GM18526 (cell line): ENCODE results near the gene POLRMT.

Experiments used
- POLR2A ChIP-seq: IDR thresholded peaks from 3 replicates; pipeline ENCODE4 v1.6.1; 2011; ENCODE audit not compliant: insufficient read length; ENCODE audit errors: extremely low read depth

POLRMT gene

DNA sequence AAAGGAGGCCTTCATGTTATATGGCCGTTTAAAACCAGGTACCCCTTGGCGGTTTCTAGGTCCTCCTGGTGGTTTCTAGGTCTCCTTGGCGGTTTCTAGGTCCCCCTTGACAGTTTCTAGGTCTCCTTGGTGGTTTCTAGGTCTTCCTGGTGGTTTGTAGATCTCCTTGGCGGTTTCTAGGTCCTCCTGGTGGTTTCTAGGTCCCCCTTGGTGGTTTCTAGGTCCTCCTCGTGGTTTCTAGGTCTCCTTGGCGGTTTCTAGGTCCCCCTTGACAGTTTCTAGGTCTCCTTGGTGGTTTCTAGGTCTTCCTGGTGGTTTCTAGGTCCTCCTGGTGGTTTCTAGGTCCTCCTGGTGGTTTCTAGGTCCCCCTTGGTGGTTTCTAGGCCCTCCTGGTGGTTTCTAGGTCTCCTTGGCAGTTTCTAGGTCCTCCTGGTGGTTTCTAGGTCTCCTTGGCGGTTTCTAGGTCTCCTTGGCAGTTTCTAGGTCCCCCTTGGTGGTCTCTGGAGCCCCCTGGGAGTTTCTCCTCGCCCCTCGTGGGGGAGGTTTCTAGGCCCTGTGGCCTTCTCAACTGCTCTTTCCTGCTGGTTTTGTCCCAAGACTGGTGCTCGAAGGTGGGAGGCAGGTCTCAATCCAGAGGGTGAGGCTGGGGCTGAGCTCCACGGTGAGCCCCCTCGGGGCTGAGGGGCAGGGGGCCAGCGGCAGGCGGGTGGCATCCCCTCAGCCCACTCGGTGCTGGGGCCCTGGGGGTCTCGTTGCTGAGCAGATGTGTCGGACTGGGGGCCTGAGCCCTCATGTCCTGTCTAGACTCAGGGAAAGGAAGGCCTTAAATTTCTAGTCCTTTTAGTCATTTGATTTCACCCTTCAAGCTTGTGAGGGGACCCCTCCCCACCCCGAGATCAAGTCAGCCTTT lies 35.7 kb downstream of the POLRMT start:
- no peak for TF ChIP-seq POLR2A

DNA sequence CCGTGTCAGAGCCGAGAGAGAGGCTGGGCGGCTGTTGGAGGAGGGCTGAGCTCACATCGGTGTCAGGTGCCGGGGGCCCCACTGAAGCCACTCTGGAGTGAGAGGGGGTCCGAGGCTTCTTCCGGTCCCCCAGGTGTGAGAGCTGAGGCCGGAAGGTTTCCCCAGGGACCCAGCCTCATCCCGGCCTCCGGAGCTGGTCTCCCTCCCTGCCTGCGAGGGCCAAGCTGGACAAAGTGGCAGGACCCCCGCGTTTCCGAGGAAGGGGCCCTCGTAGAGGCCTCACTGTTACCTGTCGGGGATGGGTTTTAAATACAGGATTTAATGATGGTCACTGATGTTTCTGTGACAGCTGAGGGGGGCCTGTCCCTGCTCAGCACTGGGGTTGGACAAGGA lies 37.1 kb downstream of the POLRMT start:
- no peak for TF ChIP-seq POLR2A

DNA sequence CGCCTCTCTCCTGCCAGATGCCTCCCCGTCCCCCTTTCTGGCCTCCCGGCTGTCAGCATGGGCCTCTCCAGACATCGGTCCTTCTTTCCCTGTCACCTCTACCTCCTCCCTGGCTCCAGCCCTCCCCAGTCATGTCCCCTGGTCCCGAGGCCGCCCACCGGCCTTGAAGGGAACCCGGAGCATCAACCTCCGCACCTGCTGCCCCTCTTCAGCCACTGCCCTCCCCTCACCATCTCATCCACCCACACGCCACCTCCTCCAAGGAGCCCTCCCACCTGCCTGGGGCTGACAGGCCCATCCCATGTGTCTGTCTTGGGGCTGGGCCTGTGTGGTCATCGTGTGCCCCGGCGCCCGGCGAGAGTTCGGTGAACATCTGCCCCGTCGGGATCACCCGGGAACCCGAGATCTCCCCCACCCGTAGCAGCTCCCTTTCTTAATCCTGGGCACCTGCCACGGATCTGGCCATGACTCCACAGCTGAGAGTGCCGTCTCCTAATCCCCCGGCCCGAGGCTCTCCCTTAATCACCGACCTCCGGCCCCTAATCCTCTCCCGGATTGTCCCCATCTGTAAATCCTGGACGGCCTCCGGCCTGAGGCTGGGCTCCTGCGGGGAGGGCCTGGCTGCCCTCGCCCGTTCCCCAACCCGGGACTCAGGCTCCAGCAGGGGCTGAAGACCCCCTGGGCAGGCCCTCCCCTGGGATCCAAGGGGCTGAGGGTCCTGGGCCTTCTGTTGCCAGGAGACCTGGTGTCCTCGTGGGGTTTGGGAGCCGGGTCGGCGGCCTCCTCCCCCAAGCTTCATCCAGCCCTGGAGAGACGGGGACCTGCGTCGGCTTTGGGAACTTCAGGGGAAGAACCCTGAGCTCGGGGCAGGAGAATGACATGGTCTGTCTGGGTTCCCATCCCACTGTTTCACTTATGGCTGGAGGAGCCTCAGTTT lies 37.7 kb downstream of the POLRMT start:
- no peak for TF ChIP-seq POLR2A

DNA sequence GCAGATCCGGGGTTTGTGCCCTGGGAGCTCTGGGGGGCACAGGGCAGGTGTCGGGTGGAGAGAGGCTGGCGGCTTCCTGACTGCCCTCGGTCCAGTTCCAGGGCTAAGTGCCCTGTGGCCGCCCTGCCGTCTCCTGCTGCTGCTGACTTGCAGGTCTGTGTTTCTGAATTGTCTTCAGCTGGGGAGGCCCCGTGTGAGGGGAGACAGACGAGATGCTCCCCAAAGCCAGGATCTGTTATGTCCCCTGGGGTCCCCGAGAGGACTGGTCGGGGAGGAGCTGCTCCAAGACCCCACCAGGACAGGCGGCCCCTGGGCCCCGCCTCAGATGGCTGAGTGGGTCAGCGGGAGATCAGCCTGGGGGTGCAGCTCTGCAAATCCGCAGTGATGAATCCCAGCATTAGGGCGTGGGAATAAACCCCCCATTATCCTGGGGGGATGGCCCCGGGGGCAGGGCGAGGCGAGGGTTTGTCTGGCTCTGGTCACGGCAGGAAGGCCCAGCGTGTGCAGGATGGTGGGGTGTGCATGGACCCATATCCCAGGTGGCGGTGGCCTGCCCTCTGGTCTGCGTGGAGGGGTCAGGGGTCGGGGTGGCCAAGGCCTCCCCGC lies 39.0 kb downstream of the POLRMT start:
- no peak for TF ChIP-seq POLR2A

DNA sequence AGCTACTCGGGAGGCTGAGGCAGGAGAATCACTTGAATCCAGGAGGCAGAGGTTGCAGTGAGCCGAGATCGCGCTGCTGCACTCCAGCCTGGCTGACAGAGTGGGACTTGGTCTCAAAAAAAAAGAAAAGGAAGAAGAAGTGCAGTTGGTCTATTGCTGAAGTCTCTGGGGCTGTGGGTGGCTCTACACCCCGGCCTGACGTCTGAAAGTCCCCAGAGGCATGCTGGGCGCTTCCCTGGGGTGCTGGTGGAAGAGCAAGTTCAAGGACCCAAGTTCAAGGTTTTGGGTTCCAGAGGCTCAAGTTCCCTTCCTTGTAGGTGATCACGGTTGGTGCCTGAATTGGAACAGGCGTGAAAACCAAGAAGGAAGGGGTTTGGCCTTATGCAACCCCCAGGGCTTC lies 39.8 kb downstream of the POLRMT start:
- no peak for TF ChIP-seq POLR2A

DNA sequence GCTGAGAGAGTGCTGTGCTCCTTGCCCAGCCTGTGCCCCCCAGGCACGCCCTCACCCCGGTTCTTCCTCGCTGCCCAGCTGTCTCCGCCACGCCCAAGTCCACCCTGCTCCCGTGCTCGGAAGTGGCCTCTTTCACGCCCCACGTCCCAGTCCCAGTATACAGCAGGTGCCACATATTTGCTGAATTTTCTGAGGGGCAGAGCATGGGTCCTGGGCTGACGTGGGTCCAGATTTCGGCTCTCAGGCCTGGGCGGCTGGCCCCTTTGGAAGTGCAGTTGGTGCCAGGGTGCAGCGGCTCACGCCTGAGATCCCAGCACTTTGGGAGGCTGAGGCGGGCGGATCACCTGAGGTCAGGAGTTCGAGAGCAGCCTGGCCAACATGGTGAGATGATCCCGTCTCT lies 40.3 kb downstream of the POLRMT start:
- no peak for TF ChIP-seq POLR2A

DNA sequence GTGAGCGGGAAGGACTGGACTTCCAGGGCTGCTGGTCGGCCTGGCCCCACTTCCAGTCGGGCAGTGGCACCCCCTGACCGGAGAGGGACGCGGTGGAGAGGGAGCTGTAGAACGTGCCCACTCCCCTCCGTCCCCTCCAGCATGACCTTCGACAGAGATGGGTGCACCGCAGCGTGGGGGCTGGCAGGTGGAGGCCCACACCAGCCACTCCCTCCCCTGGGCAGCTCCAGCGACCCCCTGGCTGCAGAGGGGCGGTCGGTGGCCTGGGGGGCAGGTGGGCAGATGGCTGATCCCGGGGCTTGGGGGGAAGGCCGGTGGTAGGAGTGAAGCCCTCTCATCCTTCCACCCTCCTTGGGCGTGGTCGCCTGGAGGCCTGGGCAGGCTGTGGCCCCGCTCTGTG lies 41.2 kb downstream of the POLRMT start:
- no peak for TF ChIP-seq POLR2A

DNA sequence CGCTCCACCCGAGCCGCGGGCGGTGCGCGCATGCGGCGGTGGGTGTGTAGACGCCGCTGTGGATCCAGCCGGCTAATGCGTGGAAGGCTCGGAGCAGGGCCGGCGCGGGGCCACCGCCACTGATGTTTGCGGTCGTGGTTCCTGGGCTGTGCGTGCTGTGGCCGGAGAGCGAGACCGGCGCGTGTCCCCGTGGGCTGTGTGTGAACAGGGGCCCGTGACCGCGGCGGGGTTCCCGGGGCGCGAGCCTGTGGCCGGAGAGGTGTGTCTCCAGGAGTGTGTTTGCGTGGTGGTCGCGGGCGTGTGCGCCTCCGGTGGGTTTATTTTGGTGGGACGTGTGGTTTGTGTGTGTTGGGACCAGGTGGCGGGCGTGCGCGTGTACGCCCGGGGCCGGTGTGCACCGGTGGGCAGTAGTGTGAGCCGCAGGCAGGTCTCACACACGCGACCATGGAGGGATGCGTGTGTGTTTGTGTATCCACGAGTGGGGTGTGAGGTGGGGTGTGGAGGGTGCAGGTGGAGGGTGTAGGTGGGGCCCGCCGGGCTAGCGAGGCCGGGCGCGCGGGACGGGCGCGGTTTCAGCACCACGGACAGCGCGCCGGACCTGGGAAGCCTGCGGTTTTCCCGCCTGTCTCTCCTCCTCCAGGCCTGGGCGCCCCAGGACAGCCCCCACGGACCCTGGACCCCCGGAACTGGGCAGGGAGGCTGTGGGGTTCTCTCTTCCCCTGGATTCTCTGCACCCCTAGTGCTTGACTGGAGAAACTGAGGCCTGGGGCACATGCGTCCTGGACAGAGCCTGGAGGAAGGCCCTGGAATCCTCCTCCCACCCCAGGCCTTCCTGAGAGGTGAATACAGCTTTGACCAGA lies 42.0 kb downstream of the POLRMT start:
- no peak for TF ChIP-seq POLR2A

DNA sequence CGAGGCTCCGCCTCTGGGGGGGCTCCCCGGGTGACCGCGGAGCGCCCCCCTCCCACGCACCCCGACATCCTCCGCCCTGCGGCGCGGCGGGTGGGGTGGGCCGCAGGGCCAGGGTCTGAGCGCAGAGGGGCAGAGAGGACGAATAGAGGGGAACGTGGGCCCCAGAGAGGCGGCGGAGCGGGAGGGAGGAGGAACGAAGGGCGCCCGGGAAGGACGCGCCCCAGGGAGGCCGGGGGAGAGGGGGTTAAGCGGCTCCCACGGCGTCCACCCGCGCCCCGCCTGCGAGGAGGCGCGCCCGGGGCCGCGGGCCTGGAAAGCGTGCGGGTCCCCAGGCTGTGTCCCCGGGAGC lies 42.6 kb downstream of the POLRMT start:
- TF ChIP-seq POLR2A = no peak

DNA sequence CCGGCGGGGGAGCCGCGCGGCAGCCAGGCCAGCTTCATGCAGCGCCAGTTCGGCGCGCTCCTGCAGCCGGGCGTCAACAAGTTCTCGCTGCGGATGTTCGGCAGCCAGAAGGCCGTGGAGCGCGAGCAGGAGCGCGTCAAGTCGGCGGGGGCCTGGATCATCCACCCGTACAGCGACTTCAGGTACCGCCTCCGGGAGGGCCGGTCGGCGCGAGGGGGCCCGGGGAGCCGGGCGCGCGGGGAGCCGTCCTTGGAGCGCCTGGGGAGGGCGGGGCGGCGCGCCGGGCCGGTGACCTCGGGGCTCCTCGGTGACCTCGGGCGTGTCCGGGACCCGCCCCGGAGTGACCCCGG lies 43.0 kb downstream of the POLRMT start:
- TF ChIP-seq POLR2A = no peak

DNA sequence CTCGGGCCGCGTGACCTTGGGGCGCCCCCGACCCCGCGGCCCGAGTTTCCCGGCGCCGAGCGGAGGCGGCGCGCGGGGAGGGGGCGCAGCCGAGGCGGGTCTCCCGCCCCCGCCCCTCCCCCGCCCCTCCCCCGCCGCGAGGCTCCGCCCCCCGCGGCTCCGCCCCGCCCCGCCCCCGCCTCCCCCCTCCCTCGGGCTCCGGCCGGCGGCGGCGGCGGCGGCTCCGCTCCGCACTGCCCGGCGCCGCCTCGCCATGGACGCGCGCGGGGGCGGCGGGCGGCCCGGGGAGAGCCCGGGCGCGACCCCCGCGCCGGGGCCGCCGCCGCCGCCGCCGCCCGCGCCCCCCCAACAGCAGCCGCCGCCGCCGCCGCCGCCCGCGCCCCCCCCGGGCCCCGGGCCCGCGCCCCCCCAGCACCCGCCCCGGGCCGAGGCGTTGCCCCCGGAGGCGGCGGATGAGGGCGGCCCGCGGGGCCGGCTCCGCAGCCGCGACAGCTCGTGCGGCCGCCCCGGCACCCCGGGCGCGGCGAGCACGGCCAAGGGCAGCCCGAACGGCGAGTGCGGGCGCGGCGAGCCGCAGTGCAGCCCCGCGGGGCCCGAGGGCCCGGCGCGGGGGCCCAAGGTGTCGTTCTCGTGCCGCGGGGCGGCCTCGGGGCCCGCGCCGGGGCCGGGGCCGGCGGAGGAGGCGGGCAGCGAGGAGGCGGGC lies 43.5 kb downstream of the POLRMT start, which contains the start of gene HCN2:
Gene HCN2, plus strand, starts transcription at position 189 of the 703 bp plus-strand sequence. Its CDS starts 65 bp downstream, at position 254.
- TF ChIP-seq POLR2A = no peak

DNA sequence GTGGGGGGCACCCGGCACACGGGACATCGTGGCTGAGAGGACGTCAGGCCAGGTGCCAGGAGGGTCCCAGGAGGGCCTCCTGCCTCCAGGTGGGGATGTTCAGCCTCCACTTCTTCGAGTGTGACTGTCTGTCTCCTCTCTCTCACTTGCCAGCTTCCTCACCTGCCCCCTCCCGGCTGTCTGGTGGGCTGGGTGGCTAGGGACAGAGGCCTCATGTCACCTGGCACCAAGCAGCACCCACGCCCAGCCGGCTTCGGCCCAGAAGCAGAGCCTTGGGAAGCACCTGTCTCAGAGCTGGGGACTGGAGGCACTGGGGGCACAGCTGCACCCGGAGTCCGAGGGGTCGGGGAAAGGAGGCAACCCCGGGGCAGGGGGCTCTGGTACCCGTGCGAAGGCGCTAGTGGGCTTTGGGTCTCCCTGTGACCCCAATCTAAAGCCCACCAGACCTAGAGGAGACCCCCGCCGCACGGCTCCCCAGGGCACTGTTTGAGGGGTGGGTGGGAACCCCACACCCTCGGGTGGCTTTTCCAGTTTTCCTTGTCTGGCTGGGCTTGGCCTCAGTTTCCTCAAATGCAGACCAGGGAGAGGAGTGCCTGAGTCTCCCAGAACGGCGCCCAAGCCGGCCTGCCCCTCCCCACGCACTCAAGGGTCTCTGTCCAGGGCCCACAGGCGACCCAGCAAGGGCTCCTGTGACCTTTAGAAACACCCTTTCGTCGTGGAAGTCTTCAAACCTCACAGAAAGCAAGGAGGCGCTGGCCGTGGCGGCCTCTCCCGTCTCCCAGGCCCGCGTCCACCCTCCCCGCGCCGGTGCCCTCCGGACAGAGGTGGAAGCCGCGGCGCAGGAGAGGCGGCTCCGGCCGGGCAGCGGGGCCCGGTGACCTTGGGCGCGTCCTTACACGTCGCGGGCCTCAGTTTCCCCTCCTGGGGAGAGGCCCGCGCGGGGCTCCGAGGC lies 44.3 kb downstream of the POLRMT start:
- no peak for TF ChIP-seq POLR2A
